ENCODE measurements around the gene PCDHGB1. TPM values are rescaled to one million over a fixed set of nuclear protein-coding genes. Genes with fewer than 3 reads are reported as not detected.
A peak's percentile ranks its signal among the peaks of the same experiment; 100 is the strongest.

Gene PCDHGB1
- total RNA-seq, 1 donor from 2014 or later: 0.12 TPM

GRCh38 chr5:141351591-141351990 is 1.7 kb downstream of the PCDHGB1 start:
- TF ChIP-seq CTCF (conservative IDR thresholded peaks at IDR 0.05; ENCODE audit: low read depth, low read length): no peak
- H3K4me3 ChIP-seq (ENCODE audit: low read depth, low read length): no peak overlapping the region
- DNase-seq (ENCODE audit: low read depth): no peak

- TF ChIP-seq CTCF (conservative IDR thresholded peaks at IDR 0.05; ENCODE audit: low read depth, low read length): peak; percentile 52
- DNase-seq (ENCODE audit: low read depth): no peak
- peak within 1 kb of the TSS; percentile 32 for H3K4me3 ChIP-seq (ENCODE audit: low read depth, low read length)
Measured at GRCh38 chr5:141354900-141355469, 5.1 kb downstream of the PCDHGB1 start, which contains the start of gene PCDHGA4. Gene PCDHGA4 (plus strand): TSS chr5:141355021. CDS start chr5:141355108, 87 bp downstream.

GRCh38 chr5:141355641-141356040 is 5.7 kb downstream of the PCDHGB1 start:
- no peak overlapping the region for H3K4me3 ChIP-seq (ENCODE audit: low read depth, low read length)
- TF ChIP-seq CTCF (conservative IDR thresholded peaks at IDR 0.05; ENCODE audit: low read depth, low read length): no peak
- no peak for DNase-seq (ENCODE audit: low read depth)

- TF ChIP-seq CTCF (conservative IDR thresholded peaks at IDR 0.05; ENCODE audit: low read depth, low read length): no peak
- H3K4me3 ChIP-seq (ENCODE audit: low read depth, low read length): no peak overlapping the region
Measured at GRCh38 chr5:141356133-141356532, 6.2 kb downstream of the PCDHGB1 start.

GRCh38 chr5:141356950-141357349 is 7.1 kb downstream of the PCDHGB1 start:
- no peak for TF ChIP-seq CTCF (conservative IDR thresholded peaks at IDR 0.05; ENCODE audit: low read depth, low read length)
- no peak for DNase-seq (ENCODE audit: low read depth)
- no peak overlapping the region for H3K4me3 ChIP-seq (ENCODE audit: low read depth, low read length)

More at GRCh38 chr5:141356133-141356532, 6.2 kb downstream of the PCDHGB1 start:
- no peak for DNase-seq (ENCODE audit: low read depth)

GRCh38 chr5:141359790-141360426 is 10.0 kb downstream of the PCDHGB1 start, which contains the start of gene PCDHGB2:
Gene PCDHGB2 (plus strand): TSS chr5:141359994. CDS start chr5:141360136, 142 bp downstream.
- no peak for DNase-seq (ENCODE audit: low read depth)
- peak; percentile 55 for TF ChIP-seq CTCF (conservative IDR thresholded peaks at IDR 0.05; ENCODE audit: low read depth, low read length)
- H3K4me3 ChIP-seq (ENCODE audit: low read depth, low read length): peak within 1 kb of the TSS; percentile 47
